Neural progenitor cell (in vitro differentiated cells): ENCODE data around the gene CISTR. TPM values are rescaled to one million over a fixed set of nuclear protein-coding genes. Genes with fewer than 3 reads are reported as not detected.

Source experiments
- DNase-seq: peaks from one replicate; pipeline ENCODE4 v3.0.0-alpha.2; 2016; ENCODE audit warnings: low spot score
- H2AFZ ChIP-seq: fragments of 200-600 bp; sonication (generic); replicated peaks from 2 replicates; pipeline ENCODE4 v1.6.1; 2016; ENCODE audit warnings: antibody characterized with exemption
- H3F3A ChIP-seq: fragments of 200-600 bp; sonication (generic); 2 replicates; pipeline ENCODE4 v1.6.1; 2016; ENCODE audit warnings: antibody characterized with exemption, low read depth
- H3K27ac ChIP-seq: fragments of 200-600 bp; sonication (generic); 2 replicates; pipeline ENCODE4 v1.5.1; 2016; ENCODE audit warnings: mild to moderate bottlenecking
- H3K27me3 ChIP-seq: fragments of 200-600 bp; sonication (generic); 2 replicates; pipeline ENCODE4 v1.6.1; 2016; ENCODE audit warnings: mild to moderate bottlenecking, moderate library complexity
- H3K36me3 ChIP-seq: fragments of 200-600 bp; sonication (generic); 2 replicates; pipeline ENCODE4 v1.5.1; 2016
- H3K4me1 ChIP-seq: fragments of 200-600 bp; sonication (generic); 2 replicates; pipeline ENCODE4 v1.6.1; 2016; ENCODE audit warnings: mixed run types
- H3K4me2 ChIP-seq: fragments of 200-600 bp; sonication (generic); 2 replicates; pipeline ENCODE4 v1.6.1; 2016
- H3K4me3 ChIP-seq: fragments of 200-600 bp; sonication (generic); 2 replicates; pipeline ENCODE4 v1.5.1; 2016
- H3K79me2 ChIP-seq: fragments of 200-600 bp; sonication (generic); 2 replicates; pipeline ENCODE4 v1.6.1; 2016; ENCODE audit warnings: low read depth
- H3K9ac ChIP-seq: fragments of 200-600 bp; sonication (generic); 2 replicates; pipeline ENCODE4 v1.6.1; 2016
- H3K9me3 ChIP-seq: fragments of 200-600 bp; sonication (generic); 2 replicates; pipeline ENCODE4 v1.5.1; 2016; ENCODE audit warnings: low read depth
- H4K20me1 ChIP-seq: fragments of 200-600 bp; sonication (generic); 2 replicates; pipeline ENCODE4 v1.6.1; 2016; ENCODE audit warnings: low read depth
- H3K27ac Mint-ChIP-seq: 3 replicates; pipeline ENCODE4 v1.8.0; 2021; ENCODE audit warnings: mixed read lengths
- H3K27me3 Mint-ChIP-seq: 2 replicates; pipeline ENCODE4 v1.8.0; 2022; ENCODE audit warnings: low read depth, mild to moderate bottlenecking, inconsistent platforms, moderate library complexity, mixed read lengths; ENCODE audit not compliant: insufficient read depth
- H3K36me3 Mint-ChIP-seq: 3 replicates; pipeline ENCODE4 v1.8.0; 2021; ENCODE audit warnings: mixed read lengths
- H3K4me1 Mint-ChIP-seq: 3 replicates; pipeline ENCODE4 v1.8.0; 2021; ENCODE audit warnings: mixed read lengths
- H3K4me3 Mint-ChIP-seq: 3 replicates; pipeline ENCODE4 v1.8.0; 2021; ENCODE audit warnings: mild to moderate bottlenecking, moderate library complexity, mixed read lengths
- H3K9me3 Mint-ChIP-seq: 3 replicates; pipeline ENCODE4 v1.8.0; 2020; ENCODE audit warnings: mixed read lengths
- CTCF ChIP-seq: fragments of 200-600 bp; sonication (generic); IDR thresholded peaks from 2 replicates; pipeline ENCODE4 v1.5.1; 2017; ENCODE audit warnings: antibody characterized with exemption, mild to moderate bottlenecking
- EZH2 ChIP-seq: fragments of 200-600 bp; sonication (generic); IDR thresholded peaks from 2 replicates; pipeline ENCODE4 v1.6.1; 2017; ENCODE audit warnings: antibody characterized with exemption, mild to moderate bottlenecking, moderate library complexity
- EZH2phosphoT487 ChIP-seq: fragments of 200-600 bp; sonication (generic); IDR thresholded peaks from 2 replicates; pipeline ENCODE4 v1.6.1; 2017; ENCODE audit warnings: antibody characterized with exemption
- total RNA-seq: library from RNA; depleted of rRNA; stranded (reverse); fragments of >200 nt; gene quantifications from 2 replicates; pipeline ENCODE4 v1.2.3, GENCODE V29; 2015; ENCODE audit warnings: low replicate concordance

The CISTR gene
- total RNA-seq, 1 donor from 2014 or later = not detected

GRCh38 chr12:53710091-53710490 lies 41.7 kb downstream of the CISTR start:
- Histone ChIP-seq H3K27me3 (peaks cover 54% of the 10 kb centered on the region), H3K36me3 (no peaks in the 10 kb centered on the region), H3K9me3 (no peaks in the 10 kb centered on the region), H2AFZ (no peak overlapping the region), H4K20me1 (no peaks in the 10 kb centered on the region), H3F3A (no peaks in the 10 kb centered on the region), H3K4me1 (no peaks in the 10 kb centered on the region), H3K79me2 (no peaks in the 10 kb centered on the region), H3K27ac (no peak overlapping the region), H3K9ac (no peak overlapping the region), H3K4me2 (no peak overlapping the region), H3K4me3 (no peak overlapping the region)
- Mint-ChIP-seq H3K27me3 (peaks cover 11% of the 10 kb centered on the region), H3K27ac (no peak overlapping the region), H3K4me3 (no peak overlapping the region), H3K9me3 (no peaks in the 10 kb centered on the region), H3K4me1 (peaks cover 16% of the 10 kb centered on the region), H3K36me3 (peaks cover 9% of the 10 kb centered on the region)
- no peak for DNase-seq
- TF ChIP-seq EZH2phosphoT487 (no peak), CTCF (no peak), EZH2 (no peak)

GRCh38 chr12:53709671-53710070 lies 42.1 kb downstream of the CISTR start:
- H3K79me2 ChIP-seq = no peaks in the 10 kb centered on the region
- H3K27me3 Mint-ChIP-seq = peaks cover 12% of the 10 kb centered on the region
- peaks cover 16% of the 10 kb centered on the region for H3K4me1 Mint-ChIP-seq
- no peaks in the 10 kb centered on the region for H3F3A ChIP-seq
- H3K4me2 ChIP-seq = no peak overlapping the region
- no peak overlapping the region for H3K4me3 Mint-ChIP-seq
- no peaks in the 10 kb centered on the region for H3K9me3 Mint-ChIP-seq
- peaks cover 9% of the 10 kb centered on the region for H3K36me3 Mint-ChIP-seq
- H3K27ac ChIP-seq = no peak overlapping the region
- no peaks in the 10 kb centered on the region for H3K4me1 ChIP-seq
- no peak overlapping the region for H3K27ac Mint-ChIP-seq
- DNase-seq = no peak
- H2AFZ ChIP-seq = no peak overlapping the region
- TF ChIP-seq EZH2phosphoT487 (no peak), EZH2 (no peak), CTCF (no peak)
- H3K9me3 ChIP-seq = no peaks in the 10 kb centered on the region
- H3K4me3 ChIP-seq = no peak overlapping the region
- no peaks in the 10 kb centered on the region for H3K36me3 ChIP-seq
- no peaks in the 10 kb centered on the region for H4K20me1 ChIP-seq
- no peak overlapping the region for H3K9ac ChIP-seq
- H3K27me3 ChIP-seq = peaks cover 58% of the 10 kb centered on the region

GRCh38 chr12:53706080-53706479 lies 45.7 kb downstream of the CISTR start:
- no peak overlapping the region for H3K4me3 Mint-ChIP-seq
- H3K9me3 Mint-ChIP-seq = no peaks in the 10 kb centered on the region
- Histone ChIP-seq H3K27me3 (peaks cover 94% of the 10 kb centered on the region), H3K9ac (no peak overlapping the region), H2AFZ (no peak overlapping the region), H3K36me3 (no peaks in the 10 kb centered on the region), H3K4me2 (no peak overlapping the region), H3K4me3 (no peak overlapping the region), H3K9me3 (no peaks in the 10 kb centered on the region), H3F3A (no peaks in the 10 kb centered on the region), H3K79me2 (no peaks in the 10 kb centered on the region), H4K20me1 (no peaks in the 10 kb centered on the region), H3K27ac (no peak overlapping the region), H3K4me1 (peaks cover 3% of the 10 kb centered on the region)
- H3K4me1 Mint-ChIP-seq = peaks cover 6% of the 10 kb centered on the region
- H3K27me3 Mint-ChIP-seq = peaks cover 16% of the 10 kb centered on the region
- no peak for DNase-seq
- no peak overlapping the region for H3K27ac Mint-ChIP-seq
- no peaks in the 10 kb centered on the region for H3K36me3 Mint-ChIP-seq
- TF ChIP-seq EZH2phosphoT487 (no peak), CTCF (no peak), EZH2 (no peak)
